Measurements from ENCODE around the gene PEX14. TPM values are rescaled to one million over a fixed set of nuclear protein-coding genes. Genes with fewer than 3 reads are reported as not detected.

Gene PEX14
- total RNA-seq, 1 experiment from 2014 or later: 27.3 TPM

DNA sequence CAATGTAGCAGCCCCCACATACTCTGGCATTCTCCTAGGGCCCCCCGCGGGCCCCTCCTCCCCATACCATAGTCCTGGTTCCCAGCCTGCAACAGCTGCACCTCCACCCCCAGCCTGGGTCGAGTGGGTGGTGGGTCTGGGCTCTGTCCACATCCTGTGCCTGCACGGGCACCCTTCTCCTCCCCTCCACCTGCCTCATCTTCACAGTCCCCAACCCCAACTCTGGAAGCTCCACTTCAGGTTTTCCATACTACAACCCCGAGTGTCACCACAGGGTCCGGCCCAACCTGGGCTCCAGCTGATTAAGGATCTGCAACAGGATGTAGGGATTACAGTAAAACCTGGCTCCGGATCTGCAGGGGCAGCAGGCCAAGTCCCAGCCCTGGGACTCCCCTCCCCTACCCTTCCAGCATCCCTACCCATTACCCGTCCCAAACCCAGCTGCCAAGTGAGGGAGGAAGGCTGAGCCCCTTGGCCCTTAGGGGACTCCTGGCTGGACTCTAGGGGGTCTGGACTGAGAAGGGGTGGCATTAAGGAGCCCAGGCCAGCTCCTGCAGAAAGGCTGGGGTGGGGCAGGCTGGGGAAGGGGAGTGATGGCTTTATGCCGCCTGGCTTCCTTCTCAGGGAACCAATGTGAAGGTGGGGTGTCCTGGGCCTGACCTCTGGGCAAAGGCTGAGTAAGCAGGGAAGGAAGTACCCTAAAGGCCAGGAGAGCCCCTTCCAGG lies 204.9 kb downstream of the PEX14 start (continued):
- TF ChIP-seq, protein P1, sequence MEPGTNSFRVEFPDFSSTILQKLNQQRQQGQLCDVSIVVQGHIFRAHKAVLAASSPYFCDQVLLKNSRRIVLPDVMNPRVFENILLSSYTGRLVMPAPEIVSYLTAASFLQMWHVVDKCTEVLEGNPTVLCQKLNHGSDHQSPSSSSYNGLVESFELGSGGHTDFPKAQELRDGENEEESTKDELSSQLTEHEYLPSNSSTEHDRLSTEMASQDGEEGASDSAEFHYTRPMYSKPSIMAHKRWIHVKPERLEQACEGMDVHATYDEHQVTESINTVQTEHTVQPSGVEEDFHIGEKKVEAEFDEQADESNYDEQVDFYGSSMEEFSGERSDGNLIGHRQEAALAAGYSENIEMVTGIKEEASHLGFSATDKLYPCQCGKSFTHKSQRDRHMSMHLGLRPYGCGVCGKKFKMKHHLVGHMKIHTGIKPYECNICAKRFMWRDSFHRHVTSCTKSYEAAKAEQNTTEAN (CRISPR knock-in tag; IDR thresholded peaks at IDR 0.05): no peak
- TF ChIP-seq SOX15 (CRISPR knock-in tag; IDR thresholded peaks at IDR 0.05) (no peak), HMGA2 (CRISPR knock-in tag; IDR thresholded peaks at IDR 0.05) (no peak), IRF2 (CRISPR knock-in tag; IDR thresholded peaks at IDR 0.05; ENCODE audit: borderline replicate concordance, low read depth) (no peak), FOXJ3 (CRISPR knock-in tag; IDR thresholded peaks at IDR 0.05; ENCODE audit: borderline replicate concordance) (no peak), RORB (CRISPR knock-in tag; IDR thresholded peaks at IDR 0.05) (no peak), ZNF396 (CRISPR knock-in tag; IDR thresholded peaks at IDR 0.05; ENCODE audit: borderline replicate concordance) (no peak), ESRRA (CRISPR knock-in tag; IDR thresholded peaks at IDR 0.05; ENCODE audit: borderline replicate concordance) (no peak), TP53 (CRISPR knock-in tag; IDR thresholded peaks at IDR 0.05) (peak; percentile 40; the same call in 1 of the 2 replicates), SMAD4 (CRISPR knock-in tag; IDR thresholded peaks at IDR 0.05) (no peak), NR3C1 (CRISPR knock-in tag; conservative IDR thresholded peaks at IDR 0.05; ENCODE audit: low read depth) (no peak), ZNF263 (CRISPR knock-in tag; IDR thresholded peaks at IDR 0.05; ENCODE audit: low read depth) (no peak), NFE2L1 (CRISPR knock-in tag; IDR thresholded peaks at IDR 0.05) (0 out of 2 replicates have a peak, but pooled peaks have one; percentile 63), JUN (CRISPR knock-in tag; IDR thresholded peaks at IDR 0.05) (no peak)
- TF ChIP-seq, protein P2, sequence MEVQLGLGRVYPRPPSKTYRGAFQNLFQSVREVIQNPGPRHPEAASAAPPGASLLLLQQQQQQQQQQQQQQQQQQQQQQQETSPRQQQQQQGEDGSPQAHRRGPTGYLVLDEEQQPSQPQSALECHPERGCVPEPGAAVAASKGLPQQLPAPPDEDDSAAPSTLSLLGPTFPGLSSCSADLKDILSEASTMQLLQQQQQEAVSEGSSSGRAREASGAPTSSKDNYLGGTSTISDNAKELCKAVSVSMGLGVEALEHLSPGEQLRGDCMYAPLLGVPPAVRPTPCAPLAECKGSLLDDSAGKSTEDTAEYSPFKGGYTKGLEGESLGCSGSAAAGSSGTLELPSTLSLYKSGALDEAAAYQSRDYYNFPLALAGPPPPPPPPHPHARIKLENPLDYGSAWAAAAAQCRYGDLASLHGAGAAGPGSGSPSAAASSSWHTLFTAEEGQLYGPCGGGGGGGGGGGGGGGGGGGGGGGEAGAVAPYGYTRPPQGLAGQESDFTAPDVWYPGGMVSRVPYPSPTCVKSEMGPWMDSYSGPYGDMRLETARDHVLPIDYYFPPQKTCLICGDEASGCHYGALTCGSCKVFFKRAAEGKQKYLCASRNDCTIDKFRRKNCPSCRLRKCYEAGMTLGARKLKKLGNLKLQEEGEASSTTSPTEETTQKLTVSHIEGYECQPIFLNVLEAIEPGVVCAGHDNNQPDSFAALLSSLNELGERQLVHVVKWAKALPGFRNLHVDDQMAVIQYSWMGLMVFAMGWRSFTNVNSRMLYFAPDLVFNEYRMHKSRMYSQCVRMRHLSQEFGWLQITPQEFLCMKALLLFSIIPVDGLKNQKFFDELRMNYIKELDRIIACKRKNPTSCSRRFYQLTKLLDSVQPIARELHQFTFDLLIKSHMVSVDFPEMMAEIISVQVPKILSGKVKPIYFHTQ (CRISPR knock-in tag; IDR thresholded peaks at IDR 0.05): no peak
- TF ChIP-seq, protein P3, sequence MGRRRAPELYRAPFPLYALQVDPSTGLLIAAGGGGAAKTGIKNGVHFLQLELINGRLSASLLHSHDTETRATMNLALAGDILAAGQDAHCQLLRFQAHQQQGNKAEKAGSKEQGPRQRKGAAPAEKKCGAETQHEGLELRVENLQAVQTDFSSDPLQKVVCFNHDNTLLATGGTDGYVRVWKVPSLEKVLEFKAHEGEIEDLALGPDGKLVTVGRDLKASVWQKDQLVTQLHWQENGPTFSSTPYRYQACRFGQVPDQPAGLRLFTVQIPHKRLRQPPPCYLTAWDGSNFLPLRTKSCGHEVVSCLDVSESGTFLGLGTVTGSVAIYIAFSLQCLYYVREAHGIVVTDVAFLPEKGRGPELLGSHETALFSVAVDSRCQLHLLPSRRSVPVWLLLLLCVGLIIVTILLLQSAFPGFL (CRISPR knock-in tag; IDR thresholded peaks at IDR 0.05; ENCODE audit: borderline replicate concordance): no peak
- TF ChIP-seq, protein P4, sequence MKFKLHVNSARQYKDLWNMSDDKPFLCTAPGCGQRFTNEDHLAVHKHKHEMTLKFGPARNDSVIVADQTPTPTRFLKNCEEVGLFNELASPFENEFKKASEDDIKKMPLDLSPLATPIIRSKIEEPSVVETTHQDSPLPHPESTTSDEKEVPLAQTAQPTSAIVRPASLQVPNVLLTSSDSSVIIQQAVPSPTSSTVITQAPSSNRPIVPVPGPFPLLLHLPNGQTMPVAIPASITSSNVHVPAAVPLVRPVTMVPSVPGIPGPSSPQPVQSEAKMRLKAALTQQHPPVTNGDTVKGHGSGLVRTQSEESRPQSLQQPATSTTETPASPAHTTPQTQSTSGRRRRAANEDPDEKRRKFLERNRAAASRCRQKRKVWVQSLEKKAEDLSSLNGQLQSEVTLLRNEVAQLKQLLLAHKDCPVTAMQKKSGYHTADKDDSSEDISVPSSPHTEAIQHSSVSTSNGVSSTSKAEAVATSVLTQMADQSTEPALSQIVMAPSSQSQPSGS (CRISPR knock-in tag; IDR thresholded peaks at IDR 0.05; ENCODE audit: borderline replicate concordance, low read depth): no peak
- TF ChIP-seq, protein P5, sequence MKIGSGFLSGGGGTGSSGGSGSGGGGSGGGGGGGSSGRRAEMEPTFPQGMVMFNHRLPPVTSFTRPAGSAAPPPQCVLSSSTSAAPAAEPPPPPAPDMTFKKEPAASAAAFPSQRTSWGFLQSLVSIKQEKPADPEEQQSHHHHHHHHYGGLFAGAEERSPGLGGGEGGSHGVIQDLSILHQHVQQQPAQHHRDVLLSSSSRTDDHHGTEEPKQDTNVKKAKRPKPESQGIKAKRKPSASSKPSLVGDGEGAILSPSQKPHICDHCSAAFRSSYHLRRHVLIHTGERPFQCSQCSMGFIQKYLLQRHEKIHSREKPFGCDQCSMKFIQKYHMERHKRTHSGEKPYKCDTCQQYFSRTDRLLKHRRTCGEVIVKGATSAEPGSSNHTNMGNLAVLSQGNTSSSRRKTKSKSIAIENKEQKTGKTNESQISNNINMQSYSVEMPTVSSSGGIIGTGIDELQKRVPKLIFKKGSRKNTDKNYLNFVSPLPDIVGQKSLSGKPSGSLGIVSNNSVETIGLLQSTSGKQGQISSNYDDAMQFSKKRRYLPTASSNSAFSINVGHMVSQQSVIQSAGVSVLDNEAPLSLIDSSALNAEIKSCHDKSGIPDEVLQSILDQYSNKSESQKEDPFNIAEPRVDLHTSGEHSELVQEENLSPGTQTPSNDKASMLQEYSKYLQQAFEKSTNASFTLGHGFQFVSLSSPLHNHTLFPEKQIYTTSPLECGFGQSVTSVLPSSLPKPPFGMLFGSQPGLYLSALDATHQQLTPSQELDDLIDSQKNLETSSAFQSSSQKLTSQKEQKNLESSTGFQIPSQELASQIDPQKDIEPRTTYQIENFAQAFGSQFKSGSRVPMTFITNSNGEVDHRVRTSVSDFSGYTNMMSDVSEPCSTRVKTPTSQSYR (CRISPR knock-in tag; IDR thresholded peaks at IDR 0.05): no peak
- TF ChIP-seq, protein P6, sequence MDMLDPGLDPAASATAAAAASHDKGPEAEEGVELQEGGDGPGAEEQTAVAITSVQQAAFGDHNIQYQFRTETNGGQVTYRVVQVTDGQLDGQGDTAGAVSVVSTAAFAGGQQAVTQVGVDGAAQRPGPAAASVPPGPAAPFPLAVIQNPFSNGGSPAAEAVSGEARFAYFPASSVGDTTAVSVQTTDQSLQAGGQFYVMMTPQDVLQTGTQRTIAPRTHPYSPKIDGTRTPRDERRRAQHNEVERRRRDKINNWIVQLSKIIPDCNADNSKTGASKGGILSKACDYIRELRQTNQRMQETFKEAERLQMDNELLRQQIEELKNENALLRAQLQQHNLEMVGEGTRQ (CRISPR knock-in tag; IDR thresholded peaks at IDR 0.05): 0 out of 2 replicates have a peak, but pooled peaks have one; percentile 8
- TF ChIP-seq, protein P7, sequence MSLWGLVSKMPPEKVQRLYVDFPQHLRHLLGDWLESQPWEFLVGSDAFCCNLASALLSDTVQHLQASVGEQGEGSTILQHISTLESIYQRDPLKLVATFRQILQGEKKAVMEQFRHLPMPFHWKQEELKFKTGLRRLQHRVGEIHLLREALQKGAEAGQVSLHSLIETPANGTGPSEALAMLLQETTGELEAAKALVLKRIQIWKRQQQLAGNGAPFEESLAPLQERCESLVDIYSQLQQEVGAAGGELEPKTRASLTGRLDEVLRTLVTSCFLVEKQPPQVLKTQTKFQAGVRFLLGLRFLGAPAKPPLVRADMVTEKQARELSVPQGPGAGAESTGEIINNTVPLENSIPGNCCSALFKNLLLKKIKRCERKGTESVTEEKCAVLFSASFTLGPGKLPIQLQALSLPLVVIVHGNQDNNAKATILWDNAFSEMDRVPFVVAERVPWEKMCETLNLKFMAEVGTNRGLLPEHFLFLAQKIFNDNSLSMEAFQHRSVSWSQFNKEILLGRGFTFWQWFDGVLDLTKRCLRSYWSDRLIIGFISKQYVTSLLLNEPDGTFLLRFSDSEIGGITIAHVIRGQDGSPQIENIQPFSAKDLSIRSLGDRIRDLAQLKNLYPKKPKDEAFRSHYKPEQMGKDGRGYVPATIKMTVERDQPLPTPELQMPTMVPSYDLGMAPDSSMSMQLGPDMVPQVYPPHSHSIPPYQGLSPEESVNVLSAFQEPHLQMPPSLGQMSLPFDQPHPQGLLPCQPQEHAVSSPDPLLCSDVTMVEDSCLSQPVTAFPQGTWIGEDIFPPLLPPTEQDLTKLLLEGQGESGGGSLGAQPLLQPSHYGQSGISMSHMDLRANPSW (CRISPR knock-in tag; conservative IDR thresholded peaks at IDR 0.05; ENCODE audit: low read depth): no peak
- TF ChIP-seq, protein P8, sequence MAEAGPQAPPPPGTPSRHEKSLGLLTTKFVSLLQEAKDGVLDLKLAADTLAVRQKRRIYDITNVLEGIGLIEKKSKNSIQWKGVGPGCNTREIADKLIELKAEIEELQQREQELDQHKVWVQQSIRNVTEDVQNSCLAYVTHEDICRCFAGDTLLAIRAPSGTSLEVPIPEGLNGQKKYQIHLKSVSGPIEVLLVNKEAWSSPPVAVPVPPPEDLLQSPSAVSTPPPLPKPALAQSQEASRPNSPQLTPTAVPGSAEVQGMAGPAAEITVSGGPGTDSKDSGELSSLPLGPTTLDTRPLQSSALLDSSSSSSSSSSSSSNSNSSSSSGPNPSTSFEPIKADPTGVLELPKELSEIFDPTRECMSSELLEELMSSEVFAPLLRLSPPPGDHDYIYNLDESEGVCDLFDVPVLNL (CRISPR knock-in tag; IDR thresholded peaks at IDR 0.05; ENCODE audit: borderline replicate concordance, low read depth): no peak
- TF ChIP-seq, protein P9, sequence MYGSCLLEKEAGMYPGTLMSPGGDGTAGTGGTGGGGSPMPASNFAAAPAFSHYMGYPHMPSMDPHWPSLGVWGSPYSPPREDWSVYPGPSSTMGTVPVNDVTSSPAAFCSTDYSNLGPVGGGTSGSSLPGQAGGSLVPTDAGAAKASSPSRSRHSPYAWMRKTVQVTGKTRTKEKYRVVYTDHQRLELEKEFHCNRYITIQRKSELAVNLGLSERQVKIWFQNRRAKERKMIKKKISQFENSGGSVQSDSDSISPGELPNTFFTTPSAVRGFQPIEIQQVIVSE (CRISPR knock-in tag; IDR thresholded peaks at IDR 0.05; ENCODE audit: borderline replicate concordance): no peak

Data from WTC11 (cell line).